Stimulated activated naive CD8-positive, alpha-beta T cell treated with anti-CD3 and anti-CD28 coated beads, Interleukin-15, Interleukin-2, amounts not matched to agents 100 U/mL and 50 U/mL, for 24 hours (primary cell): ENCODE measurements around the gene BIRC2.
A peak's percentile ranks its signal among the peaks of the same experiment; 100 is the strongest.
"Not testable (repeated sequence)": the region's sequence is repeated elsewhere in the genome, so short reads cannot be mapped to it uniquely, and the experiment has no call there.

Experiments
- ATAC-seq: fragments of 150-1000 bp; cut with Tn5 transposase; one replicate; pipeline ENCODE4 v1.10.0; 2021
- DNase-seq: peaks from one replicate; pipeline ENCODE4 v3.0.0; 2021

Gene BIRC2

DNA sequence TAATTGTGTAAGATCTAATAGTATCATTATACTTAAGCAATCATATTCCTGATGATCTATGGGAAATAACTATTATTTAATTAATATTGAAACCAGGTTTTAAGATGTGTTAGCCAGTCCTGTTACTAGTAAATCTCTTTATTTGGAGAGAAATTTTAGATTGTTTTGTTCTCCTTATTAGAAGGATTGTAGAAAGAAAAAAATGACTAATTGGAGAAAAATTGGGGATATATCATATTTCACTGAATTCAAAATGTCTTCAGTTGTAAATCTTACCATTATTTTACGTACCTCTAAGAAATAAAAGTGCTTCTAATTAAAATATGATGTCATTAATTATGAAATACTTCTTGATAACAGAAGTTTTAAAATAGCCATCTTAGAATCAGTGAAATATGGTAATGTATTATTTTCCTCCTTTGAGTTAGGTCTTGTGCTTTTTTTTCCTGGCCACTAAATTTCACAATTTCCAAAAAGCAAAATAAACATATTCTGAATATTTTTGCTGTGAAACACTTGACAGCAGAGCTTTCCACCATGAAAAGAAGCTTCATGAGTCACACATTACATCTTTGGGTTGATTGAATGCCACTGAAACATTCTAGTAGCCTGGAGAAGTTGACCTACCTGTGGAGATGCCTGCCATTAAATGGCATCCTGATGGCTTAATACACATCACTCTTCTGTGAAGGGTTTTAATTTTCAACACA lies 23.3 kb upstream of the BIRC2 start:
- no peak for ATAC-seq

GRCh38 chr11:102325088-102325487 lies 21.9 kb upstream of the BIRC2 start:
- no peak for ATAC-seq

More for the DNA sequence above, 23.3 kb upstream of the BIRC2 start:
- no peak for DNase-seq

GRCh38 chr11:102328748-102329147 lies 18.3 kb upstream of the BIRC2 start:
- DNase-seq (no peak), ATAC-seq (no peak)

More at GRCh38 chr11:102325088-102325487, 21.9 kb upstream of the BIRC2 start:
- no peak for DNase-seq

GRCh38 chr11:102330231-102330630 lies 16.8 kb upstream of the BIRC2 start:
- DNase-seq (no peak), ATAC-seq (no peak)

DNA sequence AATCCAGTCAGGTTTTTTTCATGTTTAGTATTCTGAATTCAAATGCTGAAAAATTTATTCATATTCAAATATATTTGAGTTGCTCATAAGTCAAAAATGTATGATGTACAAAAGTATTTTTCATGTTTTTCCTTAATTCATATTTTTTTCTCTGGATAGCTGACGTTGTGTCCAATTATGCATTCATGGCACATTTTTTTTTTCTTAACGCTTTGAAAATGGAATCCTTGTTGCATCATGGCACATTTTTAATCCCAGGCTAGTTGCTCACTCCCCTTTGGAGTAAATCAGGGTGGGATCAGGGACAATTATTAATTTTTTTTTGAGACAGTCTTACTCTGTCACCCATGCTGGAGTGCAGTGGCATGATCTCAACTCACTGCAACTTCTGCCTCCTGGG lies 15.7 kb upstream of the BIRC2 start:
- DNase-seq (no peak), ATAC-seq (no peak)

DNA sequence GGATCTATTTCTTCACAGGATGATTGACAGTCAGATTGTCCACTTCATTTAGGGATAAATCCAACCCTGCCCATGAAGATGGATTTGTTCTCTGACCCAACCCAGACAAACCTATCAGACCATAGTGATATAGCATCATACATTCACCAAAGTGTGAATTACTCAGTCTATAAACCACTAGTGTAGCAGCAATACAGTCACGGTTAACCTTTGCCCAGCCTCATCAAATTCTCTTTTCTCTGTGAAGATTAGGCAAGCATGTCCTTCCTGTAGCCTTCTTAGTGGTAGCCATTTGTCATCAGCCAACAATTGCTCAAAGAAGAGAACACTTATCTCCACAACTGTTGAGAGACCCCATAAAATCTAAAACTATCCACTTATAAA lies 14.4 kb upstream of the BIRC2 start:
- DNase-seq (no peak), ATAC-seq (peak; percentile 82)

DNA sequence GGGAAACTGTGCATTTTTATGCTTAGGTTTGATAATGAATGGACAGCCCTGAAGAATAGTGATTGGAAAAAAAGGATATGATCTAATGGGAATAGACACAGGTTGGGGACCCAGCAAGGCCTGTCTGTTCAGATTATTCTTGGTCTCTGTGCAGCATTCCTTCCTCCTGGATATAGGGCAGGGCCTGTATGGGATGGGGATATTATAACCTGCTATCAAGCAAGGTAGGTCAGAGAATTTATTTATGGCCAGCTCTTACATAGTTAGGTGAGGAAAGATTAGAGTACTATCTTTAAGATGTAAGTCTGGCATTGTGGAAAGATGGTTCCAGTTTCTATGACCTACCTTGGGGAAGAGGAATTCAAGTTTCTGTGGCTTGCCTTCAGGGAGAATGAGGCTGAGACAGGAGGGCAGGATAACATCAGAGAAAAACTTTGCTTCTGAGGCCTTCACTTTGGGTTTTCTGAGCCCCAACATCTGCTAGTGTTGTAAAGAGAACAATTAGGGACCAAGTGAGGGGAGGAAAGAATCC lies 8.5 kb upstream of the BIRC2 start:
- no peak for DNase-seq
- no peak for ATAC-seq

GRCh38 chr11:102341311-102341710 lies 5.7 kb upstream of the BIRC2 start:
- not testable (repeated sequence) for DNase-seq, ATAC-seq

GRCh38 chr11:102341844-102342318 lies 5.1 kb upstream of the BIRC2 start:
- DNase-seq (peak; percentile 76), ATAC-seq (peak; percentile 58)

DNA sequence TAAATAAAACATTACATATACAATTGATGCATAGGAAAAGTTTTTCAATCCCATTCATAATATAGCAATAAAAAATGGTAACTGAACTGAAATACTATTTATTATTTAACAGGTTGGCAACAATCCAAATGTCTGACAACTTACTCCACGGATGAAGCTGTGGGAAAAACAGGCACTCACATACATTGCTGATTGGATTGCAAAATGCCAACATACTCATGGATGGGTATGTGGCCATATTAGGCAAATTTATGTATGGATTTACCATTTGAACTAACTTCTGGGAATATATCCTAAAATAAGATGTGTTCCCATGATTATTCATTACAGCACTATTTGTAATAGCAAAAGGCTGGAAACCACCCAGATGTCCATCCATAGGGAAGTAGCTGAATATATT lies 3.2 kb upstream of the BIRC2 start:
- ATAC-seq (no peak), DNase-seq (no peak)

GRCh38 chr11:102345904-102346303 lies 1.1 kb upstream of the BIRC2 start:
- ATAC-seq (no peak), DNase-seq (peak; percentile 28)

- ATAC-seq (no peak), DNase-seq (no peak)
Observed at GRCh38 chr11:102346456-102346747, 612 bp upstream of the BIRC2 start.

GRCh38 chr11:102347462-102348370 lies 702 bp downstream of the BIRC2 start:
- ATAC-seq (no peak), DNase-seq (peak; percentile 18)

DNA sequence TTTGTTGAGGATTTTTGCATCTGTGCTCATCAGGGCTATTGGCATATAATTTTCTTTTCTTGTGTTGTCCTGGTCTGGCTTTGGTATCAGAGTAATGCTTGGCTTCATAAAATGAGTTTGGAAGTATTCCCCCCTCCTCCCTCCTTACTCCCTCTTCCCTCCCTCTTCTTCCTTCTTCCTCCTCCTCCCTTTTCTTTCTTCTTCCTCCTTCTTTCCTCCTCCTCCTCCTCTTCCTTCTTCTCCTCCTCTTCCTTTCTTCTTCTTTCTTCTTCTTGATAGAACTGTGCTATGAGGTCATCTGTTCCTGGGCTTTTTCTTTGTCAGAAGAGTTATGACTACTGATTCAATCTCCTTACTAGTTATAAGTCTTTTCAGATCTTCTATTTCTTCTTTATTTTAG lies 10.1 kb downstream of the BIRC2 start:
- no peak for ATAC-seq

DNA sequence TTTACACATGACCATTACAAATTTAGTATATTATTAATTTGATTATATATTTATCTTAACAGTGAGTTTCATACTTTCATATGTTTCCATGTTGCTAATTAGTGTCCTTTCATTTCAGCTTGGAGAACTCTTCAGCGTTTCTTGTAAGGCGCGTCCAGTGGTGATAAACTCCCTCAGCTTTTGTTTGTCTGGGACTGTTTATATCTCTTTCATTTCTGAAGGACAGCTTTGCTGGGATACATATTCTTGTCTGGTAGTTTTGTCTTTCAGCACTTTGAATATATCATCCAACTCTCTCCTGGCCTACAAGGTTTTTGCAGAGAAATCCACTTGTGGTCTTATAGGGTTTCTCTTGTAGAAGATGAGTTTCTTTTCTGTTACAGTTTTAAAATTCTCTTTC lies 12.4 kb downstream of the BIRC2 start:
- DNase-seq (no peak), ATAC-seq (no peak)

More for the DNA sequence above, 10.1 kb downstream of the BIRC2 start:
- DNase-seq = no peak

GRCh38 chr11:102360681-102361080 lies 13.7 kb downstream of the BIRC2 start:
- ATAC-seq (no peak), DNase-seq (no peak)

- DNase-seq = no peak
- ATAC-seq = peak; percentile 73
Observed at GRCh38 chr11:102361086-102362031, 14.3 kb downstream of the BIRC2 start.

- no peak for ATAC-seq
- DNase-seq = no peak
Observed at GRCh38 chr11:102364991-102365390, 18.0 kb downstream of the BIRC2 start.

- ATAC-seq (no peak), DNase-seq (no peak)
Observed at GRCh38 chr11:102367364-102367763, 20.4 kb downstream of the BIRC2 start.

GRCh38 chr11:102368472-102368871 lies 21.5 kb downstream of the BIRC2 start:
- DNase-seq (no peak), ATAC-seq (peak; percentile 78)

DNA sequence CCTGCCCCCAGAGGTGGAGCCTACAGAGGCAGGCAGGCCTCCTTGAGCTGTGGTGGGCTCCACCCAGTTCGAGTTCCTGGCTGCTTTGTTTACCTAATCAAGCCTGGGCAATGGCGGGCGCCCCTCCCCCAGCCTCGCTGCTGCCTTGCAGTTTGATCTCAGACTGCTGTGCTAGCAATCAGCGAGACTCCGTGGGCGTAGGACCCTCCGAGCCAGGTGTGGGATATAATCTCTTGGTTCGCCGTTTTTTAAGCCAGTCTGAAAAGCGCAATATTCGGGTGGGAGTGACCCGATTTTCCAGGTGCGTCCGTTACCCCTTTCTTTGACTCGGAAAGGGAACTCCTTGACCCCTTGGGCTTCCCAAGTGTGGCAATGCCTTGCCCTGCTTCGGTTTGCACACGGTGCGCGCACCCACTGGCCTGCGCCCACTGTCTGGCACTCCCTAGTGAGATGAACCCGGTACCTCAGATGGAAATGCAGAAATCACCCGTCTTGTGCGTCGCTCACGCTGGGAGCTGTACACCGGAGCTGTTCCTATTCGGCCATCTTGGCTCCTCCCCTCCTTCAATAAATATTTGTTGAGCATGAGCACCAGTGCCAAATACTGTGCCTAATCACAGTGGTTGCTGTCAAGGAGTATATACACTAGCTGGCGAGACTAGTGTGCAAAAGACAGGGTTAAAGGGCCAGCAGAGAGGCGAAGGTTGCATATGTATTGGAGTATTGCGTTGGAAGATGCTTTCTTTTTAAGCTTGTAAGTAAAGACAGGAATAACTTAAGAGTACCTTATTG lies 27.8 kb downstream of the BIRC2 start:
- ATAC-seq, DNase-seq: not testable (repeated sequence)
